DOHH2 (cell line): ENCODE data around the gene EN2.

ENCODE experiments used
- H3F3A ChIP-seq: fragments of 200-600 bp; sonication (generic), shearing (Covaris generic); 2 replicates; pipeline ENCODE4 v1.6.0; 2016; ENCODE audit warnings: antibody characterized with exemption, mild to moderate bottlenecking; ENCODE audit not compliant: control insufficient read depth, insufficient read depth
- H3K27ac ChIP-seq: fragments of 200-600 bp; sonication (generic); 2 replicates; pipeline ENCODE4 v1.5.1; 2014; ENCODE audit warnings: low read depth, mild to moderate bottlenecking, low read length, moderate library complexity
- H3K27me3 ChIP-seq: fragments of 200-600 bp; sonication (generic); 2 replicates; pipeline ENCODE4 v1.6.1; 2014; ENCODE audit warnings: mild to moderate bottlenecking, low read length, mixed read lengths; ENCODE audit not compliant: control insufficient read depth
- H3K36me3 ChIP-seq: fragments of 200-600 bp; sonication (generic); 2 replicates; pipeline ENCODE4 v1.6.1; 2014; ENCODE audit warnings: mild to moderate bottlenecking, low read length, moderate library complexity, mixed read lengths; ENCODE audit not compliant: control insufficient read depth
- H3K4me1 ChIP-seq: fragments of 200-600 bp; sonication (generic); 2 replicates; pipeline ENCODE4 v1.6.1; 2014; ENCODE audit warnings: mild to moderate bottlenecking, low read length, mixed read lengths; ENCODE audit not compliant: control insufficient read depth
- H3K4me2 ChIP-seq: fragments of 200-600 bp; sonication (generic); 2 replicates; pipeline ENCODE4 v1.6.0; 2014; ENCODE audit warnings: mild to moderate bottlenecking, low read length, moderate library complexity
- H3K4me3 ChIP-seq: fragments of 200-600 bp; sonication (generic); 2 replicates; pipeline ENCODE4 v1.5.1; 2014; ENCODE audit warnings: mild to moderate bottlenecking, low read length, mixed read lengths
- H3K79me2 ChIP-seq: fragments of 200-600 bp; sonication (generic); 2 replicates; pipeline ENCODE4 v1.6.1; 2014; ENCODE audit warnings: mild to moderate bottlenecking, low read length, mixed read lengths; ENCODE audit not compliant: control insufficient read depth
- H3K9me2 ChIP-seq: fragments of 200-600 bp; sonication (generic); replicated peaks from 2 replicates; pipeline ENCODE4 v1.6.1; 2014; ENCODE audit warnings: mild to moderate bottlenecking, low read length, mixed read lengths; ENCODE audit not compliant: control insufficient read depth
- H3K9me3 ChIP-seq: fragments of 200-600 bp; sonication (generic); 2 replicates; pipeline ENCODE4 v1.6.1; 2014; ENCODE audit warnings: antibody characterized with exemption, low read length, mixed read lengths; ENCODE audit not compliant: control insufficient read depth, insufficient read depth
- H4K20me1 ChIP-seq: fragments of 200-600 bp; sonication (generic); 2 replicates; pipeline ENCODE4 v1.6.0; 2014; ENCODE audit warnings: low read depth, mild to moderate bottlenecking, antibody characterized with exemption, low read length, moderate library complexity; ENCODE audit not compliant: control insufficient read depth, insufficient read depth
- CTCF ChIP-seq: fragments of 200-600 bp; sonication (generic); IDR thresholded peaks from one replicate; pipeline ENCODE4 v1.5.1; 2014; ENCODE audit warnings: antibody characterized with exemption, mild to moderate bottlenecking, low read depth, low read length; ENCODE audit not compliant: poor library complexity, severe bottlenecking
- EZH2phosphoT487 ChIP-seq: fragments of 200-600 bp; sonication (generic); IDR thresholded peaks from 2 replicates; pipeline ENCODE4 v1.6.1; 2017; ENCODE audit warnings: borderline replicate concordance, mild to moderate bottlenecking, antibody characterized with exemption, low read length, moderate library complexity, mixed read lengths

EN2 gene

GRCh38 chr7:155451840-155452239 lies 6.1 kb upstream of the EN2 start:
- TF ChIP-seq CTCF (no peak), EZH2phosphoT487 (no peak)
- no peaks in the 10 kb centered on the region for H3K4me1 ChIP-seq
- H4K20me1 ChIP-seq, result no peaks in the 10 kb centered on the region
- H3K4me2 ChIP-seq, result no peak overlapping the region
- H3K27ac ChIP-seq, result no peak overlapping the region
- peaks cover 4% of the 10 kb centered on the region; the same call in 1 of the 2 replicates for H3K9me3 ChIP-seq
- H3K9me2 ChIP-seq, result no peaks in the 10 kb centered on the region
- peaks cover 19% of the 10 kb centered on the region for H3K27me3 ChIP-seq
- no peaks in the 10 kb centered on the region for H3K36me3 ChIP-seq
- H3F3A ChIP-seq, result no peaks in the 10 kb centered on the region
- H3K4me3 ChIP-seq, result no peak overlapping the region
- no peaks in the 10 kb centered on the region for H3K79me2 ChIP-seq

GRCh38 chr7:155452505-155453295 lies 5.2 kb upstream of the EN2 start:
- H3K9me3 ChIP-seq, result peaks cover 4% of the 10 kb centered on the region; the same call in 1 of the 2 replicates

GRCh38 chr7:155453296-155454182 lies 4.4 kb upstream of the EN2 start:
- H3K79me2 ChIP-seq, result no peaks in the 10 kb centered on the region
- H3K4me1 ChIP-seq, result no peaks in the 10 kb centered on the region
- H3K9me3 ChIP-seq, result peaks cover 4% of the 10 kb centered on the region; the same call in 1 of the 2 replicates
- no peaks in the 10 kb centered on the region for H3F3A ChIP-seq
- no peak overlapping the region for H3K4me3 ChIP-seq
- no peak for TF ChIP-seq EZH2phosphoT487
- no peak for TF ChIP-seq CTCF
- H3K27me3 ChIP-seq, result peaks cover 19% of the 10 kb centered on the region
- no peak overlapping the region for H3K4me2 ChIP-seq
- no peak overlapping the region for H3K27ac ChIP-seq
- no peaks in the 10 kb centered on the region for H3K36me3 ChIP-seq
- H4K20me1 ChIP-seq, result no peaks in the 10 kb centered on the region
- H3K9me2 ChIP-seq, result no peaks in the 10 kb centered on the region

More at GRCh38 chr7:155452505-155453295, 5.2 kb upstream of the EN2 start:
- H3F3A ChIP-seq, result no peaks in the 10 kb centered on the region
- TF ChIP-seq EZH2phosphoT487 (no peak), CTCF (no peak)
- H3K27me3 ChIP-seq, result peaks cover 19% of the 10 kb centered on the region
- H3K9me2 ChIP-seq, result no peaks in the 10 kb centered on the region
- H4K20me1 ChIP-seq, result no peaks in the 10 kb centered on the region
- H3K36me3 ChIP-seq, result no peaks in the 10 kb centered on the region
- H3K79me2 ChIP-seq, result no peaks in the 10 kb centered on the region
- H3K4me3 ChIP-seq, result no peak overlapping the region
- H3K4me1 ChIP-seq, result no peaks in the 10 kb centered on the region
- H3K27ac ChIP-seq, result no peak overlapping the region
- no peak overlapping the region for H3K4me2 ChIP-seq
